Measurements from ENCODE around the gene EIF4G1.

The EIF4G1 gene

DNA sequence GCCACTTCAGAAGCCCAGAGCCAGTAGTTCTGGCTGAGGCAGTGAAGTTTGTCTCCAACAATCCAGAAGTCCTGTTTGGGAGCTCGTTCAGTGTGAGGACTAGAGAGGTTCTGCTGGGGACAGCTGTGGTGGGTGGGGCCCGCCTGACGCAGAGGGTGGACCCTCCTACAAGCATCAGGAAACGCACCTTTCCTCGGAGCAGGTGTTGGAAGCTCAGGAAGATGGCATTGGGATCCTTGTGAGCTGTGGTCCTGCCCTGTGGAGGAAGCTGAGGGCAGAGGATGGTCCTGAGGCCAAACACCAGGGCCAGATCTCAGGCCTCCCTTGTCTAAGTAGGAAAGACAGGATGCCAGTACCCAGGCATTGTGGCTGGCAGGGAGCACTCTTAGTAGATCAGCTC is 58.5 kb downstream of the EIF4G1 start:
- no peak for DNase-seq

DNA sequence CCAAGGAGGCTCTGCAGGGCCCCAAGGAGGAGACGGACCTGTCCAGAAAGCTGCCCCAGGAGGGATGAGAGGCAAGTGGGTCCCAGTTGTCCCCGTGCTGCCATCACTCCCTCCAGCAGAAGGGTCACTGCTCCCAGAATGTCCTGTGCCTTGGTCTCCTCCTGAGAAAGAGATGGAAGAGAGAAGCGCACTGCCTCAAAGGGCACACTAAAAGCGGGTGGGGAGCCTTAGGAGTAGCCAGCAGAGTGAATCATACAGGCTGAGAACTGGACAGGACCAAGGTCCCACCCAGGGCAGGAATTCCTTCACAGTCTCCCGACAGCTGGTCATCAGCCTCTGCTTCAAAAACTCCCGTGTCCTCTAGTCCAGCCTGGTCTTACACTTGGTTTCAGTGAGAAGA is 59.0 kb downstream of the EIF4G1 start:
- DNase-seq = no peak

DNA sequence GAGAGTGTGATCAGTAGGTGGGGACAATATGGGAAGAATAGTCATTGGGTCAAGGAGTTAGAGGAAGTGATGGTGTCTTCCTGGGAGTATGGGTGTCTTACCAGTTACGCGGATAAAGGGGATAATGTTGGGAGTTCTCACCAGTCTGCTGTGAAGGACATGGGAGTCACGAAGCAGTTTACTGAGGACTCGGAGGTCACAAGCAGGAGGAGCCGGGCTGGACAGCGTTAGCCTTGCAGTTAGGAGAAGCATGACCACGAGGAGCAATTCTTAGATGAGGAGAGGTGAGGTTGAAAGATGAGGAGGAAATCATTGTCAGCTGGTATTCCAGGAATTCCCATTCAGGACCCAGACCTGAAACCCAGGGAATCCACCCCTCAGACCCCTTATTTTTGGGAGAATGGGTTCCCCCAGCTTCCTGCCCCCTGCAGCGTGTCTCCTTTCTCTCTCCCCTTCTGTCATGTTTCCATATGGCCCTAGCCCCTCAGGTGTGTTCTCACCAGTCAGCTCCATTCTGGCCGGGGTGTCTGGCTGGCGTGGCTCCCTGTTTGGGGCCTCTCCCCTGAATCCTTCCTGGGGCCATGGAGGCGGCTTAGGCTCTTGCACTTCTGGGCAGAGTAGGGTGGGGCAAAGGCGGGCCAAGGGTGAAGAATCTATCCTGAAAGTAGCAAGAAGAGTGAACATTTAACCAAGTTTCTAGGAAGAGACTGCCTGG is 61.5 kb downstream of the EIF4G1 start:
- DNase-seq = no peak

DNA sequence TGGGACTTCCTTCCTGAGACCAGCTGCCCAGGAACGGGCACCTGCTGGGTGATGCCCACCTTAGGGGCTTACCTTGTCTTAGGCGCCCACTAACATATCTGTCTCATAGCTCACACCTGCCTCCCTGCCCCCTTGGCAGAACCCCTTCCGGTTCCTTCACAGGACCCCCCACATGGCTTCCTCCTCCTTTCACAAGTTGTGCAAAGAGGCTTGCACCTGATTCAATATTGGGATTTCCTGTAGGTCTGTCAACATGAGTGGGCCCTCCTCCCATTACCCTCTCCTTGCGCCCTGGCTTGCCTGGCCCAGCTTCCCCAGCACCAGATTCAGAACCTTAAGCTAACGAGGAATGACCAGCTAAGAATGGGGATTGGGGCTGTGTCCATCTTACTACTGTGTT is 63.0 kb downstream of the EIF4G1 start:
- DNase-seq = no peak

DNA sequence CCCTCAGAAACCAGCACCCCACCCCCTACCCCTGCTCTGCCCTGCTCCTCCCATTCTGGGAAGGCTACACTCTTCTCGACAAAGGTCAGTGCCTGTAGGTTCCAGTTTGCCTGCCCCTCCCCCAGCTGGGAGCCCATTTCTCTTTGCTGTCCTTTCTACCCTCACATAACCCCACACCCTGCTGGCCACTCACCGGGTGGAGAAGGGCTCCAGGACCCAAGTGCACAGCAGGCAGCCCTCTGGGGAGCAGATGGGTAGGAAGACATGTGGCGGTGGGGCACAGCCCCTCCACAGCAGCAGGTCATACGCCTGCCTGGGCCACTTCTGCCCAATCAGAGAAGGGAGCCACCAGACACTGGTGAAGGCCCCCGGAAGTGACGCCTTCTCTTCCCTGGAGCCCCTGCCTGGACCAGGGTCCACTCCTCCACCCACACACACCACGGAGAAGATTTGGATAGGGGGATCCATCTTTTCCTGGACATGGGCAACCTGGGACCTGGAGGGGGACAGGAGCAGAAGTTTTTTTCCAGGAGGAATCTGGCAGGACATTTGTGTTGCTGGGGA is 63.6 kb downstream of the EIF4G1 start, which contains the start of gene THPO:
THPO (minus strand) TSS at position 326 of the 564 bp plus-strand sequence. CDS start 1,948 bp downstream, outside the sequence.
- DNase-seq = no peak

DNA sequence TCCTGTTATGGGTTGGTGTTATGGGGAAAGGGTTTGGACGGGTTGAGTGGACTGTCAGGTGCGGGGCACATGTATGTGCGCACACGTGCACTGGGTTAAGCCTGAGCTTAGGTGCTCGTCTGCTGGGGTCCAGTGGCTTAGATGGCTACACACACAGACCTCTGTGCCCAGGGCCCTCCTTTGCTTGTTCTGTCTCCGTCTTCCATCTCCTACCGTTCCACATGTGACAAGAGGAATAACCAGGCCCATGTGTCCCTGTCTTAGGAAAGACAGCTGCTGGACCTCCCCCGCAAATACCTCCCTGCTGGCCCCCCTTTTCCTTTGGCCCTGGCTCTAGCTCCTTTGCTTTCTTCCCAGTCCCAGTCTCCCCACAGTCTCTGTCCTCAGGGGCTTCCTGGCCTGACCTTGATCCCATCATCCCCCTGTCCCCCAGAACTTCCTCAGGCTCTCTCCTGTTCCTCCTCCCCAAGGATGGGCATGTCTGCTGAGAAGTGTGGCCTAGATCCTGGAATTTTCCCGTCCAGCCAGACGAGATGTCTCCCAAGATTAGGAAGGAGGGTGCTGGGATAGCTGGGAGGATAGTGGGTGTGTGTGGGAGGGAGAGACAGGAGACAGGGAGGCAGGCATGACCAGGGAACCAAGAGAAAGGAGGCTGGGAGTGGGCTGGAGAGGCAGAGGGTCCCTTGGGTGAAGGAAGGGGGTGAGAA is 64.4 kb downstream of the EIF4G1 start:
- DNase-seq = no peak

DNA sequence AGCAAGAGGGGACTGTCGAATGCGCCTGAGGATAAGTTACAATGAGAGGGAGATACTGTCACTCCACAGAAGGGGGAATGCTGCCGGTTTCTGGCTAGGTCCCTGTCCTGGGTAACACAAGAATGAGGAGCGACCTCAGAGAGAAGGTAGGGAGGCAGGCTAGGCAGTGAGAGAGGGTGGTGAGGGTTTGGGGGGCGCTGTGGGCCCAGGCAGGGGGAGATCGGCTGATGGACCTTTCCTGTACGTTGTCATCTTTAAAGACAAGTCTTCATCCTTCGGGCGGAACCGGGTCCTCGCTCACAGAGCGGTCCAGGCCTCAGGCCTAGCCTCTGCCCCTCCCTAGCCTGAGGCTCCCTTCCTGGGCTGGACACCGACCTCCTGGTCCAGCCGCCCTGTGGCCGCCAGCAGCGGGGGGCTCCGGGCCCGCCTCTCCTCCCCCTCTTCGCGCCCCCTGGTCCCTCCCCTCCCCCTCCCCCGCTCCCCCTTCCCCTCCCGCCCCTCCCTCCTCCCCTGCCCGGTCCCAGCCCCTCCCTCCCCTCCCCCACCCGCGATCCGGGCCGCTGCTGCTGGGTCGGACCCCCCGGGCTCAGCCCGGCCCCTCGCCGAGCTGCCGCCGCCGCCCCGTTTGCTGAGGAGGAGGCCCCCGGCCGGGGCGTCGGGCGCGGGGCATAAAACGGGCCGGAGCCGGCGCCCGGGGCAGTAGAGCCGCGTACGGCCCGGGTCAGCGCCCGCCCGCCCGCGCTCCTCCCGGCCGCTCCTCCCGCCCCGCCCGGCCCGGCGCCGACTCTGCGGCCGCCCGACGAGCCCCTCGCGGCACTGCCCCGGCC is 65.2 kb downstream of the EIF4G1 start, which contains the start of gene CHRD:
CHRD (plus strand) TSS at position 697 of the 827 bp plus-strand sequence. CDS start 265 bp downstream, outside the sequence.
- DNase-seq = no peak

DNA sequence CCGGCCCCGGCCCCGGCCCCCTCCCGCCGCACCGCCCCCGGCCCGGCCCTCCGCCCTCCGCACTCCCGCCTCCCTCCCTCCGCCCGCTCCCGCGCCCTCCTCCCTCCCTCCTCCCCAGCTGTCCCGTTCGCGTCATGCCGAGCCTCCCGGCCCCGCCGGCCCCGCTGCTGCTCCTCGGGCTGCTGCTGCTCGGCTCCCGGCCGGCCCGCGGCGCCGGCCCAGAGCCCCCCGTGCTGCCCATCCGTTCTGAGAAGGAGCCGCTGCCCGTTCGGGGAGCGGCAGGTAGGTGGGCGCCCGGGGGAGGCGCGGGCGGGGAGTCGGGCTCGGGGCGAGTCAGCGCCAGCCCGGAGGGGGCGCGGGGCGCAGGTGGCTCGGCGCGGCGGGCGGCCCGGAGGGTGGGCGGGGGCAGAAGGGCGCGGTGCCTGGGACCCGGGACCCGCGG is 65.8 kb downstream of the EIF4G1 start:
- DNase-seq = peak in 1 of 2 experiments; percentile 23

DNA sequence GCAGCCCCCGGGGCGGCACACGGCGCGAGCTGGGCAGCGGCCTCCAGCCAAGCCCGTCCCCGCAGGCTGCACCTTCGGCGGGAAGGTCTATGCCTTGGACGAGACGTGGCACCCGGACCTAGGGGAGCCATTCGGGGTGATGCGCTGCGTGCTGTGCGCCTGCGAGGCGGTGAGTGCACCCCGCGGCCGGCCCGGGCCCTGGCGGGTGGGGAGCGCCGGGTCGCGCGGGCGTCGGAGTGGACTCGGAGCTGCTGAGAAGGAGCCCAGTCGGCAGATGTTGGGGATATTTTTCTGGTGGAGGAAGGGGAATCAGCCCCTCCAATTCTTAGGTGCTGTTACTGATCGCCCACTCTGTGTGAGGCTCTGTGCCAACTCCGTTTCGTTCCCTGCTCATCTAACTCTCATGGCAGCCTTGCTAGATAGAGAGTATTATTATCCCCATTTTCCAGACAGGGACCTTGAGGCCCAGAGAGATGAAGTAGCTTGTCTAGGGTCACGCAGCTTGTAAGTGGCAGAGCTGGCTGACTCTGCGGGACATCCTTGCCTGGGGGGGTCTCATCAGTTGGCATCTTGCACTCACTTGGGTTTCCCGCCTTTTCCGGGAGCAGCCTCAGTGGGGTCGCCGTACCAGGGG is 66.3 kb downstream of the EIF4G1 start:
- DNase-seq = no peak

DNA sequence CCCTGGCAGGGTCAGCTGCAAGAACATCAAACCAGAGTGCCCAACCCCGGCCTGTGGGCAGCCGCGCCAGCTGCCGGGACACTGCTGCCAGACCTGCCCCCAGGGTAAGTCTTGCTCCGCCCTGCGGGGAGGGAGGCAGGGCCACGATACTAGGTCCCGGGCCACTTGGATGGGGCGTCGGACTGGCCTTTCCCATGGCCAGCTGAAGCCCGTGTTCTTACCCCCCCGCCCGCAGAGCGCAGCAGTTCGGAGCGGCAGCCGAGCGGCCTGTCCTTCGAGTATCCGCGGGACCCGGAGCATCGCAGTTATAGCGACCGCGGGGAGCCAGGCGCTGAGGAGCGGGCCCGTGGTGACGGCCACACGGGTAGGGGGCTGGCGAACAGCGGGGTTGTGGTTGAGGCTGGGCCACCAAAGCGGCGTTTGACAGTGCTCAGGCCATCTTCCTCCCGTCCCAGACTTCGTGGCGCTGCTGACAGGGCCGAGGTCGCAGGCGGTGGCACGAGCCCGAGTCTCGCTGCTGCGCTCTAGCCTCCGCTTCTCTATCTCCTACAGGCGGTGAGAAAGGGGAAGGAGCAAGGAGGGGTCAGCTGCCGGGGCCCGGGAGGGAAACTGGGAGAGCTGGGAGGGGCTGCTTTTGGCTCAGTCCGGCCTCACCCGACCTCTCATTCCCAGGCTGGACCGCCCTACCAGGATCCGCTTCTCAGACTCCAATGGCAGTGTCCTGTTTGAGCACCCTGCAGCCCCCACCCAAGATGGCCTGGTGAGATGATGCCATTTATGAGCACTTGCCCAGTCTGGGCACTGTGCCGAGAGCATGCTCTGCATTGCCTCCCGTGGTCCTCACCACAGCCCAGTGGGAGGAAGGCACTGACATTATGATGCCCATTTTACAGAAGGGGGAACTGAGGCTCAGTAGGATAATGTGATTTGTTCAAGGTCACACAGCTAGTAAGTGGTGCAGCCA is 67.1 kb downstream of the EIF4G1 start:
- no peak for DNase-seq

DNA sequence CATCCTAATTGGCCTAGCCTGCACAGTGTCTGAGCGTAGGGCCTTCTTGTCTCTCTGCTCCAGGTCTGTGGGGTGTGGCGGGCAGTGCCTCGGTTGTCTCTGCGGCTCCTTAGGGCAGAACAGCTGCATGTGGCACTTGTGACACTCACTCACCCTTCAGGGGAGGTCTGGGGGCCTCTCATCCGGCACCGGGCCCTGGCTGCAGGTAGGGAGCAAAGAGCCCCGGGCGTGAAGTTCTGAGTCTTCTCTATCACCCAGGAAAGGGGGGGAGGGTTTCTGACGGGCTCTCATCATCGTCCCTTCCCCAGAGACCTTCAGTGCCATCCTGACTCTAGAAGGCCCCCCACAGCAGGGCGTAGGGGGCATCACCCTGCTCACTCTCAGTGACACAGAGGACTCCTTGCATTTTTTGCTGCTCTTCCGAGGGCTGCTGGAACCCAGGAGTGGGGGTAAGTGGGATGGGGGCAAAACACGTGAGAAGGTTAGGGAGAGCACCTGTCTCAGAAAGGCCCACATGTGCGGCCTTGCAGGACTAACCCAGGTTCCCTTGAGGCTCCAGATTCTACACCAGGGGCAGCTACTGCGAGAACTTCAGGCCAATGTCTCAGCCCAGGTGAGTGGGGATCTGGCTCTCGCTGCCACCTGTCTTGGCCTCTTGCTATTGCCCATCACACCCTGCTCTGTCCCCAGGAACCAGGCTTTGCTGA is 68.1 kb downstream of the EIF4G1 start:
- DNase-seq = no peak

DNA sequence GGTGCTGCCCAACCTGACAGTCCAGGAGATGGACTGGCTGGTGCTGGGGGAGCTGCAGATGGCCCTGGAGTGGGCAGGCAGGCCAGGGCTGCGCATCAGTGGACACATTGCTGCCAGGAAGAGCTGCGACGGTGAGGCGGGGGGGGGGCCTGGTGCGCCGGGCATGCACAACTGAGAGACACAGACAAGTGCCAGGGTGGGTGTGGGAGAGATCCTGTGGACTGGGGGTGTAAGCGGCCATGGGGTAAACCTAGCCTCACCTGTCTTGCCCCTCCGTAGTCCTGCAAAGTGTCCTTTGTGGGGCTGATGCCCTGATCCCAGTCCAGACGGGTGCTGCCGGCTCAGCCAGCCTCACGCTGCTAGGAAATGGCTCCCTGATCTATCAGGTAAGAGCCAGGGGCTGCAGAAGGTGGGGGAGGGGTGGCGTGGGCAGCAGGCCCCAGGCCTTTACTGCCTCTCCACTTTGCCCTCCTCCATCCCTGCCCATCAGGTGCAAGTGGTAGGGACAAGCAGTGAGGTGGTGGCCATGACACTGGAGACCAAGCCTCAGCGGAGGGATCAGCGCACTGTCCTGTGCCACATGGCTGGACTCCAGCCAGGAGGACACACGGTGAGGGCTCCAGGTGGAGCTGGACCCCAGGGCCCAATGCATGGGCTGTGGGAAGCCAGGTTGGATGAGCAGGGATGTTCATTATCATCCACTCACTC is 68.8 kb downstream of the EIF4G1 start:
- DNase-seq = no peak

DNA sequence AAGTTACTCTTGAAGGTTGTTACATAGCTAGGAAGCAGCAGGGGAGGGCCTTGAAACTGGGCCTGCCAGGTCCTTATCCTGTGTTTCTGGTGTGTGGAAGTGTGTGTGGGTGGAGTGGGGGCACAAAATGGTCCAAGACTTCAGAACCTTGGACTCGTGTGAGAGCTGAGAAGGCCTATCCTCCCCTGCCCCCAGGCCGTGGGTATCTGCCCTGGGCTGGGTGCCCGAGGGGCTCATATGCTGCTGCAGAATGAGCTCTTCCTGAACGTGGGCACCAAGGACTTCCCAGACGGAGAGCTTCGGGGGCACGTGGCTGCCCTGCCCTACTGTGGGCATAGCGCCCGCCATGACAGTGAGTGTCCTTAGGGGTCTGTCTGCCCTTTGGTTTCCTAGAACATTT is 69.9 kb downstream of the EIF4G1 start:
- no peak for DNase-seq
